Activated CD8-positive, alpha-beta T cell treated with anti-CD3 and anti-CD28 coated beads for 36 hours (primary cell): ENCODE data around the gene STOML3. TPM values are rescaled to one million over a fixed set of nuclear protein-coding genes. Genes with fewer than 3 reads are reported as not detected.
"Not testable (repeated sequence)": the region's sequence is repeated elsewhere in the genome, so short reads cannot be mapped to it uniquely, and the experiment has no call there.

Source experiments
- ATAC-seq: fragments of 200-7000 bp; cut with Tn5 transposase; one replicate; pipeline ENCODE4 v1.10.0; 2021; ENCODE audit warnings: mild to moderate bottlenecking, moderate library complexity
- CTCF ChIA-PET: fragments of 350-600 bp; sonication (Branson Sonifier 250); formaldehyde crosslinking; loops from one replicate; lab custom pipeline; 2021; ENCODE audit warnings: antibody characterized with exemption; lab: Charles Lee
- POLR2A ChIA-PET: fragments of 350-600 bp; sonication (Branson Sonifier 250); formaldehyde crosslinking; loops from one replicate; lab custom pipeline; 2021; ENCODE audit warnings: antibody characterized with exemption; lab: Charles Lee
- DNase-seq: peaks from one replicate; pipeline ENCODE4 v3.0.0-alpha.2; 2020
- H3K27ac Mint-ChIP-seq: one replicate; pipeline ENCODE4 v1.8.0; 2021; ENCODE audit warnings: mild to moderate bottlenecking, mixed read lengths
- H3K27me3 Mint-ChIP-seq: one replicate; pipeline ENCODE4 v1.8.0; 2021; ENCODE audit warnings: mixed read lengths
- H3K36me3 Mint-ChIP-seq: one replicate; pipeline ENCODE4 v1.8.0; 2021; ENCODE audit warnings: low read depth, mixed read lengths
- H3K4me1 Mint-ChIP-seq: one replicate; pipeline ENCODE4 v1.8.0; 2021; ENCODE audit warnings: low read depth, mixed read lengths
- H3K4me3 Mint-ChIP-seq: one replicate; pipeline ENCODE4 v1.8.0; 2021; ENCODE audit warnings: mild to moderate bottlenecking, moderate library complexity, mixed read lengths
- H3K9me3 Mint-ChIP-seq: one replicate; pipeline ENCODE4 v1.8.0; 2021; ENCODE audit warnings: mixed read lengths
- intact Hi-C: fragments of 100-400 bp; cut with micrococcal nuclease; formaldehyde crosslinking; loops from one replicate; pipeline ENCODE4 v1.10.0; 2022
- total RNA-seq, 2 experiments: library from RNA; stranded (reverse); gene quantifications; one replicate each; pipeline ENCODE4 v1.2.3, GENCODE V29; 2021
- TF ChIP-seq, protein P1 (sequence below): fragments of 200-600 bp; IDR thresholded peaks from one replicate; pipeline ENCODE4 v1.8.0; 2022; ENCODE audit warnings: antibody characterized with exemption, mild to moderate bottlenecking

STOML3 gene
- total RNA-seq, 2 experiments from 2014 or later, result not detected

- intact Hi-C loops, result no loop called here
Observed at GRCh38 chr13:39012608-39013007, 22.0 kb upstream of the STOML3 start.

GRCh38 chr13:39006371-39007111 lies 15.9 kb upstream of the STOML3 start:
- H3K36me3 Mint-ChIP-seq, result peaks cover 31% of the 10 kb centered on the region
- DNase-seq, H3K27me3 Mint-ChIP-seq, H3K27ac Mint-ChIP-seq, H3K9me3 Mint-ChIP-seq, H3K4me1 Mint-ChIP-seq, CTCF ChIA-PET, ATAC-seq, intact Hi-C loops, POLR2A ChIA-PET, H3K4me3 Mint-ChIP-seq: not testable (repeated sequence)

More at GRCh38 chr13:39012608-39013007, 22.0 kb upstream of the STOML3 start:
- CTCF ChIA-PET, result no interaction called here
- no peak for ATAC-seq
- Mint-ChIP-seq H3K4me1 (peaks cover 7% of the 10 kb centered on the region), H3K27ac (no peak overlapping the region), H3K4me3 (no peak overlapping the region), H3K27me3 (no peaks in the 10 kb centered on the region), H3K36me3 (peaks cover 59% of the 10 kb centered on the region), H3K9me3 (no peaks in the 10 kb centered on the region)
- POLR2A ChIA-PET, result interaction anchor here (0.7 kb wide), 1 partner anchor 46 kb away, joined by 3 read pairs; no protein-coding TSS in a partner anchor
- TF ChIP-seq, protein P1, sequence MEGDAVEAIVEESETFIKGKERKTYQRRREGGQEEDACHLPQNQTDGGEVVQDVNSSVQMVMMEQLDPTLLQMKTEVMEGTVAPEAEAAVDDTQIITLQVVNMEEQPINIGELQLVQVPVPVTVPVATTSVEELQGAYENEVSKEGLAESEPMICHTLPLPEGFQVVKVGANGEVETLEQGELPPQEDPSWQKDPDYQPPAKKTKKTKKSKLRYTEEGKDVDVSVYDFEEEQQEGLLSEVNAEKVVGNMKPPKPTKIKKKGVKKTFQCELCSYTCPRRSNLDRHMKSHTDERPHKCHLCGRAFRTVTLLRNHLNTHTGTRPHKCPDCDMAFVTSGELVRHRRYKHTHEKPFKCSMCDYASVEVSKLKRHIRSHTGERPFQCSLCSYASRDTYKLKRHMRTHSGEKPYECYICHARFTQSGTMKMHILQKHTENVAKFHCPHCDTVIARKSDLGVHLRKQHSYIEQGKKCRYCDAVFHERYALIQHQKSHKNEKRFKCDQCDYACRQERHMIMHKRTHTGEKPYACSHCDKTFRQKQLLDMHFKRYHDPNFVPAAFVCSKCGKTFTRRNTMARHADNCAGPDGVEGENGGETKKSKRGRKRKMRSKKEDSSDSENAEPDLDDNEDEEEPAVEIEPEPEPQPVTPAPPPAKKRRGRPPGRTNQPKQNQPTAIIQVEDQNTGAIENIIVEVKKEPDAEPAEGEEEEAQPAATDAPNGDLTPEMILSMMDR, result no peak
- no peak for DNase-seq

- TF ChIP-seq, protein P1, result no peak
- CTCF ChIA-PET, result no interaction called here
- Mint-ChIP-seq H3K4me3 (no peak overlapping the region), H3K9me3 (no peaks in the 10 kb centered on the region), H3K27ac (no peak overlapping the region), H3K4me1 (peaks cover 2% of the 10 kb centered on the region), H3K27me3 (peaks cover 2% of the 10 kb centered on the region), H3K36me3 (no peaks in the 10 kb centered on the region)
- no peak for ATAC-seq
- DNase-seq, result no peak
- intact Hi-C loops, result no loop called here
- POLR2A ChIA-PET, result no interaction called here
Observed at GRCh38 chr13:38998739-38999138, 8.1 kb upstream of the STOML3 start.

DNA sequence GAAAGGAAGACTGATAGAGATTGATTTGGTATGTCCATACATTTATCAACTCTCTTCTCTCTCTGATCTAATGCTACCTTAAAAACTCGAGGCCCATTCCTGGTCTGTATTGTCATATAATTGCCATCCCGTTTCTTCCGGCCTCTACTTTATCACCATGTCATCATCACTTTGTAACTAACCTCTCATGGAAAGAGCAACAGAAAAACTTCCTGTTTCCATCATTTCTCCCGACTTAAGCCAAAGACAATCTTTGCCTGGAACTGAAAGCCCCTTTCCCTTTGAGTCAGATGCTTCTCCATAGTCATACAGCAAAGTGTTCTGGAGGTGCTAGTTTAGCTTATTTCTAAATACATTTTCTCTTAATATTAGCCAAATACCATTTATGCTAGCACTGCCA lies 2.8 kb upstream of the STOML3 start:
- no peak overlapping the region for H3K27ac Mint-ChIP-seq
- H3K27me3 Mint-ChIP-seq, result peaks cover 2% of the 10 kb centered on the region
- POLR2A ChIA-PET, result no interaction called here
- TF ChIP-seq, protein P1, result no peak
- no peak for ATAC-seq
- intact Hi-C loops, result no loop called here
- peaks cover 3% of the 10 kb centered on the region for H3K4me1 Mint-ChIP-seq
- no peaks in the 10 kb centered on the region for H3K36me3 Mint-ChIP-seq
- no peak overlapping the region for H3K4me3 Mint-ChIP-seq
- no peak for DNase-seq
- no peaks in the 10 kb centered on the region for H3K9me3 Mint-ChIP-seq
- CTCF ChIA-PET, result interaction anchor here (0.8 kb wide), 1 partner anchor 23 kb away, joined by 3 read pairs; no protein-coding TSS in a partner anchor

GRCh38 chr13:38981096-38981495 lies 9.5 kb downstream of the STOML3 start:
- ATAC-seq, result no peak
- H3K36me3 Mint-ChIP-seq, result no peaks in the 10 kb centered on the region

More at GRCh38 chr13:38981096-38981495, 9.5 kb downstream of the STOML3 start:
- DNase-seq, result no peak
- intact Hi-C loops, result no loop called here
- Mint-ChIP-seq H3K27ac (no peak overlapping the region), H3K4me1 (no peaks in the 10 kb centered on the region), H3K9me3 (peaks cover 8% of the 10 kb centered on the region), H3K4me3 (no peak overlapping the region), H3K27me3 (peaks cover 8% of the 10 kb centered on the region)
- CTCF ChIA-PET, result interaction anchor here (1.5 kb wide), 1 partner anchor 35 kb away, joined by 3 read pairs; no protein-coding TSS in a partner anchor
- TF ChIP-seq, protein P1, result no peak
- POLR2A ChIA-PET, result no interaction called here
